HepG2 (cell line): Measurements from ENCODE around the gene CCDC57. TPM values are rescaled to one million over a fixed set of nuclear protein-coding genes. Genes with fewer than 3 reads are reported as not detected.

ENCODE experiments used
- AHR ChIP-seq: IDR thresholded peaks from 2 replicates; pipeline ENCODE4 v1.6.1; 2018; ENCODE audit warnings: missing genetic modification reagents, missing compliant biosample characterization
- CAMTA2 ChIP-seq: sonication (generic); formaldehyde crosslinking; IDR thresholded peaks from 2 replicates; pipeline ENCODE4 v1.4.0; 2020; ENCODE audit warnings: mild to moderate bottlenecking, missing genetic modification reagents, borderline replicate concordance
- CHCHD3 ChIP-seq: sonication (generic); formaldehyde crosslinking; IDR thresholded peaks from 2 replicates; pipeline ENCODE4 v1.8.0; 2022; ENCODE audit warnings: mild to moderate bottlenecking, missing genetic modification reagents, moderate library complexity
- KAT2B ChIP-seq: fragments of 150-350 bp; IDR thresholded peaks from 2 replicates; pipeline ENCODE4 v1.6.1; 2014; ENCODE audit warnings: low read depth, low read length, borderline replicate concordance
- KLF6 ChIP-seq: IDR thresholded peaks from 2 replicates; pipeline ENCODE4 v1.8.0; 2016; ENCODE audit warnings: missing biosample characterization, missing genetic modification reagents
- NCOR1 ChIP-seq: fragments of 200-600 bp; sonication (generic); IDR thresholded peaks from 2 replicates; pipeline ENCODE4 v1.7.0; 2017; ENCODE audit warnings: antibody characterized with exemption, low read length, borderline replicate concordance
- POLR2AphosphoS5 ChIP-seq: IDR thresholded peaks from 2 replicates; pipeline ENCODE4 v1.6.1; 2012; ENCODE audit warnings: low read depth, low read length
- RARG ChIP-seq: sonication (generic); formaldehyde crosslinking; IDR thresholded peaks from 2 replicates; pipeline ENCODE4 v1.4.0; 2020; ENCODE audit warnings: low read depth, mild to moderate bottlenecking, missing genetic modification reagents
- RELA ChIP-seq: sonication (generic); formaldehyde crosslinking; IDR thresholded peaks from 2 replicates; pipeline ENCODE4 v1.4.0; 2020; ENCODE audit warnings: missing genetic modification reagents
- SOX5 ChIP-seq: IDR thresholded peaks from 2 replicates; pipeline ENCODE4 v1.6.1; 2016; ENCODE audit warnings: borderline replicate concordance
- THYN1 ChIP-seq: sonication (generic); formaldehyde crosslinking; IDR thresholded peaks from 2 replicates; pipeline ENCODE4 v1.8.1; 2023; ENCODE audit warnings: low read depth, mild to moderate bottlenecking, moderate library complexity, missing genetic modification reagents, borderline replicate concordance
- ZNF160 ChIP-seq: sonication (generic); formaldehyde crosslinking; IDR thresholded peaks from 2 replicates; pipeline ENCODE4 v1.8.0; 2022; ENCODE audit warnings: mild to moderate bottlenecking, inconsistent platforms, missing genetic modification reagents
- ZNF234 ChIP-seq: sonication (generic); formaldehyde crosslinking; conservative IDR thresholded peaks from 2 replicates; pipeline ENCODE4 v1.5.1; 2020; ENCODE audit warnings: mild to moderate bottlenecking, missing genetic modification reagents
- ZNF275 ChIP-seq: sonication (generic); formaldehyde crosslinking; IDR thresholded peaks from 2 replicates; pipeline ENCODE4 v1.8.0; 2022; ENCODE audit warnings: missing genetic modification reagents, mild to moderate bottlenecking, inconsistent platforms, borderline replicate concordance
- ZNF468 ChIP-seq: sonication (generic); formaldehyde crosslinking; IDR thresholded peaks from 2 replicates; pipeline ENCODE4 v1.8.0; 2022; ENCODE audit warnings: mild to moderate bottlenecking, moderate library complexity, missing genetic modification reagents
- ZNF75D ChIP-seq: sonication (generic); formaldehyde crosslinking; IDR thresholded peaks from 2 replicates; pipeline ENCODE4 v1.8.1; 2023; ENCODE audit warnings: missing genetic modification reagents, mild to moderate bottlenecking, borderline replicate concordance
- ZNF883 ChIP-seq: sonication (generic); formaldehyde crosslinking; IDR thresholded peaks from 2 replicates; pipeline ENCODE4 v1.5.1; 2020; ENCODE audit warnings: mild to moderate bottlenecking, missing genetic modification reagents; ENCODE audit errors: not compliant biosample characterization
- polyA plus RNA-seq, 8 experiments: library from polyadenylated mRNA; depleted of rRNA in 3 of 8; stranded (reverse) in 7 of 8; unstranded in 1 of 8; fragments of >200 nt; fragmentation: Illumina TruSeq in 4 of 8; extraction: Trizol in 4 of 8; gene quantifications; 2 replicates each; pipeline versions ENCODE4 v1.2.1 to v1.2.3, GENCODE V29; 2011 to 2016; ENCODE audit warnings: low read depth in 4 of 8, missing spikeins in 1 of 8, mixed read lengths in 1 of 8; ENCODE audit not compliant: insufficient read depth in 1 of 8
- total RNA-seq, 5 experiments: library from RNA; depleted of rRNA; stranded (reverse); fragments of >200 nt; fragmentation: Illumina TruSeq; extraction: Trizol; gene quantifications; 2 replicates each; pipeline ENCODE4 v1.2.3, GENCODE V29; 2016; ENCODE audit warnings: low read depth in 1 of 5
- TF ChIP-seq, protein P1 (sequence below): sonication (generic); formaldehyde crosslinking; IDR thresholded peaks from 2 replicates; pipeline ENCODE4 v1.4.0; 2020; ENCODE audit warnings: low read depth, missing genetic modification reagents
- TF ChIP-seq, protein P2 (sequence below): sonication (generic); formaldehyde crosslinking; IDR thresholded peaks from 2 replicates; pipeline ENCODE4 v1.4.0; 2020; ENCODE audit warnings: mild to moderate bottlenecking, missing genetic modification reagents
- TF ChIP-seq, protein P3 (sequence below): IDR thresholded peaks from 2 replicates; pipeline ENCODE4 v1.6.1; 2016; ENCODE audit warnings: low read depth, borderline replicate concordance
- TF ChIP-seq, protein P4 (sequence below): sonication (generic); formaldehyde crosslinking; IDR thresholded peaks from 2 replicates; pipeline ENCODE4 v1.5.0; 2020; ENCODE audit warnings: missing genetic modification reagents

Gene CCDC57
- total and polyA plus RNA-seq, 2 of the 13 experiments (the other 11 are each of a cell fraction or from before 2014, with no cell fraction given), result 59.3 to 59.9 TPM

GRCh38 chr17:82101767-82102679, 110.6 kb downstream of the CCDC57 start (continued):
- TF ChIP-seq, protein P1, sequence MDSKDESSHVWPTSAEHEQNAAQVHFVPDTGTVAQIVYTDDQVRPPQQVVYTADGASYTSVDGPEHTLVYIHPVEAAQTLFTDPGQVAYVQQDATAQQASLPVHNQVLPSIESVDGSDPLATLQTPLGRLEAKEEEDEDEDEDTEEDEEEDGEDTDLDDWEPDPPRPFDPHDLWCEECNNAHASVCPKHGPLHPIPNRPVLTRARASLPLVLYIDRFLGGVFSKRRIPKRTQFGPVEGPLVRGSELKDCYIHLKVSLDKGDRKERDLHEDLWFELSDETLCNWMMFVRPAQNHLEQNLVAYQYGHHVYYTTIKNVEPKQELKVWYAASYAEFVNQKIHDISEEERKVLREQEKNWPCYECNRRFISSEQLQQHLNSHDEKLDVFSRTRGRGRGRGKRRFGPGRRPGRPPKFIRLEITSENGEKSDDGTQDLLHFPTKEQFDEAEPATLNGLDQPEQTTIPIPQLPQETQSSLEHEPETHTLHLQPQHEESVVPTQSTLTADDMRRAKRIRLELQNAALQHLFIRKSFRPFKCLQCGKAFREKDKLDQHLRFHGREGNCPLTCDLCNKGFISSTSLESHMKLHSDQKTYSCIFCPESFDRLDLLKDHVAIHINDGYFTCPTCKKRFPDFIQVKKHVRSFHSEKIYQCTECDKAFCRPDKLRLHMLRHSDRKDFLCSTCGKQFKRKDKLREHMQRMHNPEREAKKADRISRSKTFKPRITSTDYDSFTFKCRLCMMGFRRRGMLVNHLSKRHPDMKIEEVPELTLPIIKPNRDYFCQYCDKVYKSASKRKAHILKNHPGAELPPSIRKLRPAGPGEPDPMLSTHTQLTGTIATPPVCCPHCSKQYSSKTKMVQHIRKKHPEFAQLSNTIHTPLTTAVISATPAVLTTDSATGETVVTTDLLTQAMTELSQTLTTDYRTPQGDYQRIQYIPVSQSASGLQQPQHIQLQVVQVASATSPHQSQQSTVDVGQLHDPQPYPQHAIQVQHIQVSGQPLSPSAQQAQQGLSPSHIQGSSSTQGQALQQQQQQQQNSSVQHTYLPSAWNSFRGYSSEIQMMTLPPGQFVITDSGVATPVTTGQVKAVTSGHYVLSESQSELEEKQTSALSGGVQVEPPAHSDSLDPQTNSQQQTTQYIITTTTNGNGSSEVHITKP (CRISPR knock-in tag), result no peak; the same call in 1 of the 2 replicates
- TF ChIP-seq ZNF275 (CRISPR knock-in tag) (no peak), ZNF234 (no peak), ZNF75D (CRISPR knock-in tag) (no peak), THYN1 (CRISPR knock-in tag) (no peak), KLF6 (CRISPR knock-in tag) (peak; percentile 64; the same call in 1 of the 2 replicates), RARG (CRISPR knock-in tag) (no peak), RELA (CRISPR knock-in tag) (0 out of 2 replicates have a peak, but pooled peaks have one; percentile 60), ZNF160 (CRISPR knock-in tag) (peak; percentile 63; the same call in 1 of the 2 replicates), KAT2B (no peak), AHR (no peak; the same call in 1 of the 2 replicates), CHCHD3 (CRISPR knock-in tag) (peak; percentile 85; the same call in 1 of the 2 replicates), ZNF883 (no peak), ZNF468 (CRISPR knock-in tag) (no peak), POLR2AphosphoS5 (peak; percentile 63; the same call in 1 of the 2 replicates), SOX5 (CRISPR knock-in tag) (peak; percentile 48; the same call in 1 of the 2 replicates), NCOR1 (peak; percentile 20; the same call in 1 of the 2 replicates), CAMTA2 (CRISPR knock-in tag) (no peak; the same call in 1 of the 2 replicates)
- TF ChIP-seq, protein P2, sequence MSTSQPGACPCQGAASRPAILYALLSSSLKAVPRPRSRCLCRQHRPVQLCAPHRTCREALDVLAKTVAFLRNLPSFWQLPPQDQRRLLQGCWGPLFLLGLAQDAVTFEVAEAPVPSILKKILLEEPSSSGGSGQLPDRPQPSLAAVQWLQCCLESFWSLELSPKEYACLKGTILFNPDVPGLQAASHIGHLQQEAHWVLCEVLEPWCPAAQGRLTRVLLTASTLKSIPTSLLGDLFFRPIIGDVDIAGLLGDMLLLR, result no peak
- TF ChIP-seq, protein P3, sequence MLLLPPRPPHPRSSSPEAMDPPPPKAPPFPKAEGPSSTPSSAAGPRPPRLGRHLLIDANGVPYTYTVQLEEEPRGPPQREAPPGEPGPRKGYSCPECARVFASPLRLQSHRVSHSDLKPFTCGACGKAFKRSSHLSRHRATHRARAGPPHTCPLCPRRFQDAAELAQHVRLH, result peak; percentile 74; the same call in 1 of the 2 replicates
- TF ChIP-seq, protein P4, sequence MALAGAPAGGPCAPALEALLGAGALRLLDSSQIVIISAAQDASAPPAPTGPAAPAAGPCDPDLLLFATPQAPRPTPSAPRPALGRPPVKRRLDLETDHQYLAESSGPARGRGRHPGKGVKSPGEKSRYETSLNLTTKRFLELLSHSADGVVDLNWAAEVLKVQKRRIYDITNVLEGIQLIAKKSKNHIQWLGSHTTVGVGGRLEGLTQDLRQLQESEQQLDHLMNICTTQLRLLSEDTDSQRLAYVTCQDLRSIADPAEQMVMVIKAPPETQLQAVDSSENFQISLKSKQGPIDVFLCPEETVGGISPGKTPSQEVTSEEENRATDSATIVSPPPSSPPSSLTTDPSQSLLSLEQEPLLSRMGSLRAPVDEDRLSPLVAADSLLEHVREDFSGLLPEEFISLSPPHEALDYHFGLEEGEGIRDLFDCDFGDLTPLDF (CRISPR knock-in tag), result no peak; the same call in 1 of the 2 replicates
